Spleen (tissue), 11 donors: ENCODE measurements around the gene C6orf136. TPM values are rescaled to one million over a fixed set of nuclear protein-coding genes. Genes with fewer than 3 reads are reported as not detected.

Experiments used
- DNase-seq: peaks from one replicate; pipeline ENCODE4 v3.0.0-alpha.2; 2020
- H3K27ac ChIP-seq, 8 donors: fragments of 200-600 bp; sonication (generic) in 7 of 8; 1 replicate in 4 of 8; 2 replicates in 4 of 8; pipeline versions ENCODE4 v1.5.0 to v1.8.0; 2016 to 2021; ENCODE audit warnings: inconsistent platforms in 4 of 8, mild to moderate bottlenecking in 4 of 8, moderate library complexity in 1 of 8
- H3K27me3 ChIP-seq, 7 donors: fragments of 200-600 bp; sonication (generic) in 6 of 7; replicated peaks in 1 of 7; 1 replicate in 4 of 7; 2 replicates in 3 of 7; pipeline versions ENCODE4 v1.5.0 to v1.8.0; 2016 to 2021; ENCODE audit warnings: inconsistent platforms in 3 of 7, mild to moderate bottlenecking in 1 of 7
- H3K36me3 ChIP-seq, 6 donors: fragments of 200-600 bp; sonication (generic) in 5 of 6; 1 replicate in 4 of 6; 2 replicates in 2 of 6; pipeline versions ENCODE4 v1.5.0 to v1.8.0; 2016 to 2021; ENCODE audit warnings: inconsistent platforms in 2 of 6
- H3K4me1 ChIP-seq, 6 donors: fragments of 200-600 bp; sonication (generic) in 5 of 6; 1 replicate in 3 of 6; 2 replicates in 3 of 6; pipeline versions ENCODE4 v1.5.0 to v1.8.0; 2016 to 2021; ENCODE audit warnings: inconsistent platforms in 3 of 6
- H3K4me3 ChIP-seq, 8 donors: fragments of 200-600 bp; sonication (generic) in 7 of 8; 1 replicate in 4 of 8; 2 replicates in 4 of 8; pipeline versions ENCODE4 v1.5.0 to v1.8.0; 2016 to 2021; ENCODE audit warnings: inconsistent platforms in 4 of 8, mild to moderate bottlenecking in 4 of 8, moderate library complexity in 2 of 8
- H3K9me3 ChIP-seq, 8 donors: fragments of 200-600 bp; sonication (generic) in 7 of 8; 1 replicate in 4 of 8; 2 replicates in 4 of 8; pipeline versions ENCODE4 v1.5.0 to v1.8.0; 2016 to 2021; ENCODE audit warnings: inconsistent platforms in 4 of 8
- POLR2A ChIP-seq, 3 donors: fragments of 450-650 bp; IDR thresholded peaks; one replicate each; pipeline ENCODE4 v1.5.1; 2017; ENCODE audit warnings: antibody characterized with exemption in 3 of 3, mild to moderate bottlenecking in 1 of 3
- POLR2AphosphoS5 ChIP-seq, 3 donors: sonication (generic); formaldehyde crosslinking; IDR thresholded peaks; one replicate each; pipeline ENCODE4 v1.5.1; 2017; ENCODE audit warnings: antibody characterized with exemption in 3 of 3
- WGBS, 5 donors: extraction: QIAGEN DNeasy Blood & Tissue Kit in 3 of 5; methylation state at CpG; one replicate each; pipeline versions ENCODE4 v1.1.5 to v1.1.7; 2013 to 2018; 5-methylcytosine and 5-hydroxymethylcytosine counted together
- intact Hi-C: fragments of 100-400 bp; cut with DNase I; formaldehyde crosslinking; loops from one replicate; pipeline ENCODE4 v1.15.0; 2023; ENCODE audit warnings: low total_unique reads
- polyA plus RNA-seq, 3 donors: library from polyadenylated mRNA; stranded (reverse); fragments of 200-250 nt; gene quantifications; one replicate each; pipeline ENCODE4 v1.2.1, GENCODE V29; 2013
- total RNA-seq, 7 donors: library from RNA; depleted of rRNA in 3 of 7; stranded (reverse); fragments of >200 nt in 3 of 7; fragmentation: NEBNext Ultra II Directional in 4 of 7; extraction: Animal tissue kit (Norgen Biotek cat#: 25700) in 4 of 7; gene quantifications; one replicate each; pipeline versions ENCODE4 v1.1.0 to v1.2.1, GENCODE V29; 2016 to 2021
- TF ChIP-seq, protein P1 (sequence below), 11 experiments: fragments of 200-600 bp in 7 of 11; fragments of 450-650 bp in 4 of 11; sonication (generic) in 4 of 11; IDR thresholded peaks in 8 of 11; conservative IDR thresholded peaks in 3 of 11; 1 replicate in 7 of 11; 2 replicates in 4 of 11; pipeline versions ENCODE4 v1.4.0 to v1.8.0; 2016 to 2021; ENCODE audit warnings: antibody characterized with exemption in 11 of 11, inconsistent platforms in 4 of 11, mild to moderate bottlenecking in 1 of 11
- donor health status: healthy with polysubstance abuse.
- donor health status: DM: no; HTN: no; CAD: no; lungs with moderate emphysema.
- donor health status: DM: no; HTN: no; CAD: no.
- donor health status: Bipolar disorder and iron deficiency.
- donor health status: healthy.
- donor health status: DM: no; HTN: no; CAD: no.
- donor health status: DM: yes; HTN: yes; CAD: no.

C6orf136 gene
- total and polyA plus RNA-seq, 10 donors: 12.1 to 28.0 (median 18.3) TPM

DNA sequence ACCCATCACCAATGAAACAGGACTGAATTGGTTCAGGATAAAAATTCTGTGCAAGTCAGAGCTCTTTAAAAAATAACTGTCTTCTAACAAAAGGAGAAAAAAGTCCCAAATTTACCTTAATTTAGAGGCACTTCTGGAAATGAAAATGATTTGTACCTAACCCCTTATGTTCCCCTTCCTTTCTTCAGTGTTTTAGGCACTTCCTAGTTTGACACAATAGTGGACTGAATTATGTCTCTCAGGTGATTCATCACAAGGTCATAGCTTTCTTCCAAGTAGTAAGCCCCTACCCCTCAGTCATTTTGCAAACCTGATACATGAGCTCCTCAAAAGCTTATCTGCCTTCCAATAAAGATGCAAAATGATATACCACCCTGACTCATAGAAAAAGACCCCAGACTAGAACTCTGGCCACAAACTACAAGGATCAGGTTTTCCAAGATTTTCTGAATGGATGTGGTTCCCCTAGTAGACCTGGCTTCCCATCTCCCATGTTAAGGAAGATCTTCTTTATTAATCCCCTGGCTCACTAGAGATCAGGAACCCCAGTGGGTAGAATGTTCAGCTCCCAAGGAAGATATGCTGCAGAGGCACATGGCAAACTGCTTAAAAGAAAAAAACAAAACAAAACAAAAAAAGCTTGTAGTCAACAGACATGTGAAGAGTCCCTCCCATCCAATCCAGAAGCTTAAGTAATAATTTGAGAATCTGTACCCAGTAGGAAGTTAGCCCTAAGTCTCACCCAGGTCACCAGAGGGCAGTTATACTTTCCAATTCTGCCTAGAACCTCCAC is 33.5 kb upstream of the C6orf136 start:
- DNase-seq: no peak
- no peaks in the 10 kb centered on the region for H3K9me3 ChIP-seq
- TF ChIP-seq POLR2AphosphoS5 (IDR thresholded peaks at IDR 0.05): peak in 1 of 3 donors; percentile 40
- TF ChIP-seq, protein P1, sequence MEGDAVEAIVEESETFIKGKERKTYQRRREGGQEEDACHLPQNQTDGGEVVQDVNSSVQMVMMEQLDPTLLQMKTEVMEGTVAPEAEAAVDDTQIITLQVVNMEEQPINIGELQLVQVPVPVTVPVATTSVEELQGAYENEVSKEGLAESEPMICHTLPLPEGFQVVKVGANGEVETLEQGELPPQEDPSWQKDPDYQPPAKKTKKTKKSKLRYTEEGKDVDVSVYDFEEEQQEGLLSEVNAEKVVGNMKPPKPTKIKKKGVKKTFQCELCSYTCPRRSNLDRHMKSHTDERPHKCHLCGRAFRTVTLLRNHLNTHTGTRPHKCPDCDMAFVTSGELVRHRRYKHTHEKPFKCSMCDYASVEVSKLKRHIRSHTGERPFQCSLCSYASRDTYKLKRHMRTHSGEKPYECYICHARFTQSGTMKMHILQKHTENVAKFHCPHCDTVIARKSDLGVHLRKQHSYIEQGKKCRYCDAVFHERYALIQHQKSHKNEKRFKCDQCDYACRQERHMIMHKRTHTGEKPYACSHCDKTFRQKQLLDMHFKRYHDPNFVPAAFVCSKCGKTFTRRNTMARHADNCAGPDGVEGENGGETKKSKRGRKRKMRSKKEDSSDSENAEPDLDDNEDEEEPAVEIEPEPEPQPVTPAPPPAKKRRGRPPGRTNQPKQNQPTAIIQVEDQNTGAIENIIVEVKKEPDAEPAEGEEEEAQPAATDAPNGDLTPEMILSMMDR (IDR thresholded peaks at IDR 0.05 in 8 of 11, conservative IDR thresholded peaks at IDR 0.05 in 3 of 11): no peak
- no peak for TF ChIP-seq POLR2A (IDR thresholded peaks at IDR 0.05)
- peaks cover 2 to 46% (median 22%) of the 10 kb centered on the region in 6 donors for H3K36me3 ChIP-seq
- H3K27ac ChIP-seq: peak overlapping the region; percentile 93 to 98 (median 96)
- H3K27me3 ChIP-seq: no peaks in the 10 kb centered on the region
- peak overlapping the region in 6 of 8 donors; percentile 70 to 98 (median 80) for H3K4me3 ChIP-seq
- intact Hi-C loops: loop anchor here (10.0 kb wide), 1 partner anchor 111 kb away; the partner anchor contains the start of gene TUBB
- peaks cover 25 to 68% (median 58%) of the 10 kb centered on the region in 6 donors for H3K4me1 ChIP-seq

DNA sequence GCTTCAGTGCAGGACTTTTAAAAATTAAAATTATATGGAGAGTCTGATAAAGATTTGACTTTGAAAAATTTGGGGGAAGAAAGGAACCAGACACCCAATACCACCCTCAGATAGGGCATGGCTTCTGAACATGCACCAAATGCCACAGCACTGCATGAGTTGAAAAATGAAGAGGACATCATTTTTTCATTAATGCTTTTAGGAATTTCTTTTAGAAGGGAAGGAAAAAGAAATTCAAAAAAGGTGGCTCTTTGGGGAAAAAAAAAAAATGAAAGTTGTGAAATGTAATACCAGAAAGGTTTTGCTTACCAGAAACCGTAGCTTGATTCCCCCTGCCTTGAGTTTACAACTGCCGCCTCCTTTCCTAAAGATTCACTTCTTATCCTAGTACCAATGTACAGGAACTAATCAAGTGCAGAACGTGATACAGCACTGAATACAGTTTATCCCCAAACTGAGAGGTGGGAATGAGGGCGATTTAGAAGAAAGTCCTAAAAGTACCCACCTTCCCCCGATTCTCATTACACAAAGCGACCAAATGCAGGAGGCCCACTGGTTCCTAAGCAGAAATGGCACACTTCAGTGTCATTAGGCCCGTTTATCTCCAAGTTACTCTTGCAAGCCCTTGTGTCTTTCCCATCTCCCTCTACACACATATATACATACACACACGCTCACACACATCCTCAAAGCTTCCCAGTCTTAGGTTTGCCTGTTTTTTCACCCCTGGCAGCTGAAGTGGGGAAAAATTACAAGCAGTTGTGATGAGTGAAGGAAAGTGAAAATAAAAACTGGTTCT is 32.7 kb upstream of the C6orf136 start:
- H3K36me3 ChIP-seq: peaks cover 2 to 41% (median 14%) of the 10 kb centered on the region in 6 donors
- no peaks in the 10 kb centered on the region for H3K27me3 ChIP-seq
- peak overlapping the region; percentile 93 to 98 (median 96) for H3K27ac ChIP-seq
- intact Hi-C loops: loop anchor here (10.0 kb wide), 1 partner anchor 111 kb away; the partner anchor contains the start of gene TUBB
- TF ChIP-seq POLR2A (IDR thresholded peaks at IDR 0.05): peak in 1 of 3 donors; percentile 25
- peak in 1 of 3 donors; percentile 61 for TF ChIP-seq POLR2AphosphoS5 (IDR thresholded peaks at IDR 0.05)
- TF ChIP-seq, protein P1 (IDR thresholded peaks at IDR 0.05 in 8 of 11, conservative IDR thresholded peaks at IDR 0.05 in 3 of 11): no peak
- H3K4me3 ChIP-seq: peak overlapping the region; percentile 70 to 98 (median 85)
- H3K4me1 ChIP-seq: peaks cover 33 to 68% (median 65%) of the 10 kb centered on the region in 6 donors
- 20 to 33% (median 28%) methylated on average over 8 of the region's 8 CpGs for whole genome bisulfite sequencing, 5 donors
- no peaks in the 10 kb centered on the region for H3K9me3 ChIP-seq
- no peak for DNase-seq

DNA sequence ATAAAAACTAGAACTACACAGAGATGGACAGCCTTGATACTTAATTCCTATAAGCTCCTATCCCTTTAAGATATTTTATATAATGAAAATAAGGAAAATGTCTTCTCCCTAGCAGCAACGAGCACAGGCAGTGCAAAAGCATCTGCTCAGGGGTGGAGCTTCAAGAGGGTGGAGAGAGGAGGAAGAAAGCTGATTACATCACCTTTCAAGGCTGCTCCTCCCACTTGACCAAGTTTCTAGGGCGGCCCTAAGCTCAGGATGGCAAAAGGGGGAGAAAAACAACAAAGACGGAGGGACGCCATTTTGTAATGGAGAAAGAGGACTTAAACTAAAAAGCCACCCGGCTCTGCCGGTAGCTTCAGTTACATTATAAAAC is 32.1 kb upstream of the C6orf136 start:
- 0 to 1% (median 0%) methylated on average over 6 of the region's 6 CpGs for whole genome bisulfite sequencing, 5 donors
- intact Hi-C loops: loop anchor here (10.0 kb wide), 1 partner anchor 110 kb away; the partner anchor contains the start of gene TUBB
- DNase-seq: peak; percentile 90
- Histone ChIP-seq H3K4me3 (peak overlapping the region; percentile 70 to 98 (median 85)), H3K27ac (peak overlapping the region; percentile 93 to 98 (median 96)), H3K27me3 (no peaks in the 10 kb centered on the region), H3K9me3 (no peaks in the 10 kb centered on the region), H3K4me1 (peaks cover 34 to 68% (median 67%) of the 10 kb centered on the region in 6 donors), H3K36me3 (peaks cover 2 to 41% (median 15%) of the 10 kb centered on the region in 6 donors)
- peak in 2 of 3 donors; percentile 23 to 93 for TF ChIP-seq POLR2AphosphoS5 (IDR thresholded peaks at IDR 0.05)
- TF ChIP-seq, protein P1 (IDR thresholded peaks at IDR 0.05 in 8 of 11, conservative IDR thresholded peaks at IDR 0.05 in 3 of 11): no peak
- TF ChIP-seq POLR2A (IDR thresholded peaks at IDR 0.05): peak in 2 of 3 donors; percentile 23 to 62
